Measurements from ENCODE around the gene MRTO4. TPM values are rescaled to one million over a fixed set of nuclear protein-coding genes. Genes with fewer than 3 reads are reported as not detected.

Gene MRTO4
- total and polyA plus RNA-seq, 2 of the 13 experiments (the other 11 are each of a cell fraction or from before 2014, with no cell fraction given) = 28.1 to 59.2 TPM

GRCh38 chr1:19209990-19210771 is 41.4 kb upstream of the MRTO4 start, which contains the start of gene UBR4 (continued):
- TF ChIP-seq ZNF800 (CRISPR knock-in tag; IDR thresholded peaks at IDR 0.05) (peak; percentile 83), SP4 (CRISPR knock-in tag; IDR thresholded peaks at IDR 0.05) (peak; percentile 84), RELA (CRISPR knock-in tag; IDR thresholded peaks at IDR 0.05) (0 out of 2 replicates have a peak, but pooled peaks have one; percentile 18), ZSCAN22 (CRISPR knock-in tag; IDR thresholded peaks at IDR 0.05) (no peak), ZFP82 (CRISPR knock-in tag; IDR thresholded peaks at IDR 0.05; ENCODE audit: borderline replicate concordance) (0 out of 2 replicates have a peak, but pooled peaks have one; percentile 8), ONECUT2 (CRISPR knock-in tag; IDR thresholded peaks at IDR 0.05) (no peak), PHB2 (IDR thresholded peaks at IDR 0.05; ENCODE audit: partially characterized antibody) (no peak), PBX2 (CRISPR knock-in tag; IDR thresholded peaks at IDR 0.05) (no peak), RCOR2 (CRISPR knock-in tag; IDR thresholded peaks at IDR 0.05) (no peak), TFDP2 (CRISPR knock-in tag; IDR thresholded peaks at IDR 0.05) (peak; percentile 98), HIC2 (CRISPR knock-in tag; IDR thresholded peaks at IDR 0.05; ENCODE audit: low read depth) (peak; percentile 88; the same call in 1 of the 2 replicates), HNF4G (IDR thresholded peaks at IDR 0.05; ENCODE audit: borderline replicate concordance, low read depth, low read length) (peak; percentile 98), HNF4G (CRISPR knock-in tag; IDR thresholded peaks at IDR 0.05; ENCODE audit: borderline replicate concordance, low read depth) (peak; percentile 97), KDM3A (CRISPR knock-in tag; IDR thresholded peaks at IDR 0.05; ENCODE audit: low read depth) (peak; percentile 92), BHLHE40 (IDR thresholded peaks at IDR 0.05; ENCODE audit: low read length) (peak; percentile 38; the same call in 1 of the 2 replicates), FIP1L1 (IDR thresholded peaks at IDR 0.05; ENCODE audit: borderline replicate concordance, insufficient read depth, low read depth, low read length) (no peak), MXD1 (CRISPR knock-in tag; IDR thresholded peaks at IDR 0.05) (peak; percentile 65; the same call in 1 of the 2 replicates), ZNF530 (CRISPR knock-in tag; IDR thresholded peaks at IDR 0.05; ENCODE audit: low read depth) (no peak), ZNF24 (IDR thresholded peaks at IDR 0.05) (no peak), PCBP1 (IDR thresholded peaks at IDR 0.05; ENCODE audit: borderline replicate concordance, low read depth, low read length) (no peak), ZEB1 (IDR thresholded peaks at IDR 0.05; ENCODE audit: insufficient replicate concordance, low read depth) (no peak), KLF15 (CRISPR knock-in tag; IDR thresholded peaks at IDR 0.05; ENCODE audit: borderline replicate concordance) (0 out of 2 replicates have a peak, but pooled peaks have one; percentile 62), ZNF660 (CRISPR knock-in tag; IDR thresholded peaks at IDR 0.05; ENCODE audit: borderline replicate concordance, low read depth) (0 out of 2 replicates have a peak, but pooled peaks have one; percentile 43), ZNF7 (CRISPR knock-in tag; IDR thresholded peaks at IDR 0.05) (no peak)
